NCI-H2107 (cell line): ENCODE results near the gene ANKRD52.
A peak's percentile ranks its signal among the peaks of the same experiment; 100 is the strongest.
"Not testable (repeated sequence)": the region's sequence is repeated elsewhere in the genome, so short reads cannot be mapped to it uniquely, and the experiment has no call there.

Experiments
- DNase-seq: peaks from one replicate; lab custom pipeline; 2025; lab: John Stamatoyannopoulos, UW

Gene ANKRD52

DNA sequence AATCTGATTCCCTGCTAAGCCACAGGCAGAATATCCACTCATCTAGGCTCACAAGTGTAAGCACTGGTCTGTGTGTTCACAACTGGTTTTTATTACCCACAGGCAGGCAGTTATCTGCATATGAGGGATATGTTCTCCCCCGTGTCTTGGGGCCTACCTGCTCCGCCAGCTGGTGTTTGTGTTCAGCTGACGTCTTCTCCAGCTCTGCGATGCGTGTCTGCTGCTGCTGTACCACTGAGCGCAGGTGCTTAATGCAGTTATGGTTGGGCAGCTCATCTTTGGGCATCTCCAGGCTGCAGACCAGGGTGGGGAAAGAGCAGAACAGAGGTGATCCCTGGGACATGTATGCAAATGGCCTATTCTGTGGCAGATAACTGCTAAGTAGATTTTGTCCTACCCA lies 50.2 kb downstream of the ANKRD52 start:
- no peak for DNase-seq

- DNase-seq, result no peak
Measured at GRCh38 chr12:56206452-56207166, 51.6 kb downstream of the ANKRD52 start.

DNA sequence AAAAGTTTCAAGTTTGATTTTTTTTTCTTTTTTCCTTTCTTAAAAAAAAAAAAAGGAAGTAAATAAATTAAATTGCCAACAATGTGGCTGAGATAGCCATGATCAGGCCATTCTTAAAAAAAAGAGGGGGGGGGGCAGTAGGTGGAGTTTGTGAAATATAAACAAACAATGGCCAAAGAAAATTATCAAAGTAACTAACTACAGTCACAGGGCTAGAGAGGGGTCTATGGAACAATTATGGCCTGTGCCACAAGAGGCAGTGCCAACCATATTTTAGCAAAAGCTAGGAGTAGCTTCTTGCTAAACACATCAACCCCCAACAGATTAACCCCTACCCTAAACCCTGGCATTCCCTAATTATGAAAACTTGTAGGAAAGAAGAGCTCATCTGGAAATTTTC lies 52.7 kb downstream of the ANKRD52 start:
- DNase-seq, result no peak

GRCh38 chr12:56204275-56204674 lies 53.9 kb downstream of the ANKRD52 start:
- no peak for DNase-seq

- no peak for DNase-seq
Measured at GRCh38 chr12:56202838-56203237, 55.3 kb downstream of the ANKRD52 start.

DNA sequence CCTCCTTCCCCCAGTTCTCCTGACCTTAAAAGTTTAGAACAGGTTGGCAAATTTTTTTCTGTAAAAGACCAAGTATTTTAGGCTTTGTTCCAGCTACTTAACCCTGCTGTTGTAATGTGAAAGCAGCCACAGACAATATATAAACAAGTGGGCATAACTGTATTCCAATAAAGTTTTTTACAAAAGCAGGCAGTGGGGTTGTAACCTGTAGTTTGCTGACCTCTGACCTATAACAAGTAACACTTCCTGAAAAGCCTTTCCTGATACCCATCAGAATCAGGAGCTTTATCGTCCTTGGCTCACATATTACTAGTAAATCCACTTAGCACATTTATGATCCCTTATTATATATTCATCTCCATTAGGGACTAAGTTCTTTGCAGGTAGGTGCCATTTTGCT lies 55.8 kb downstream of the ANKRD52 start:
- no peak for DNase-seq

DNA sequence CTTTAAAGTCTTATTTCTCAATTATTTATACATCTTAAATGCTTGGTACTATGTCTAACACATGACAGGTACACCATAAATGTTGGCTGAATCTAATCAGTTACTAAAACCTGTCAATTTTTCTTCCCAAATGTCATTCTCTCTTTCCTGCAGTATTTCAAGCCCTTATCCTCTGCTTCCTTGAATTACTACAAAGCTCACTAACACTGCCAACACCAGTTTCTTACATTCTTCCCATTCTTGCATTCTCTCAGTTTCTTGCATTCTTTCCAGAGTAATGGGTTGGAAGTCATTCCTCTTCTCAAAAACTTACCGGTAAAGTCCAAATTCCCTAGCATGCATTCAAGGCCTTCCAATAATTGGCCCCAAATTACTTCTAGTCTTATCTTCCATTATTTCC lies 59.3 kb downstream of the ANKRD52 start:
- DNase-seq, result no peak

DNA sequence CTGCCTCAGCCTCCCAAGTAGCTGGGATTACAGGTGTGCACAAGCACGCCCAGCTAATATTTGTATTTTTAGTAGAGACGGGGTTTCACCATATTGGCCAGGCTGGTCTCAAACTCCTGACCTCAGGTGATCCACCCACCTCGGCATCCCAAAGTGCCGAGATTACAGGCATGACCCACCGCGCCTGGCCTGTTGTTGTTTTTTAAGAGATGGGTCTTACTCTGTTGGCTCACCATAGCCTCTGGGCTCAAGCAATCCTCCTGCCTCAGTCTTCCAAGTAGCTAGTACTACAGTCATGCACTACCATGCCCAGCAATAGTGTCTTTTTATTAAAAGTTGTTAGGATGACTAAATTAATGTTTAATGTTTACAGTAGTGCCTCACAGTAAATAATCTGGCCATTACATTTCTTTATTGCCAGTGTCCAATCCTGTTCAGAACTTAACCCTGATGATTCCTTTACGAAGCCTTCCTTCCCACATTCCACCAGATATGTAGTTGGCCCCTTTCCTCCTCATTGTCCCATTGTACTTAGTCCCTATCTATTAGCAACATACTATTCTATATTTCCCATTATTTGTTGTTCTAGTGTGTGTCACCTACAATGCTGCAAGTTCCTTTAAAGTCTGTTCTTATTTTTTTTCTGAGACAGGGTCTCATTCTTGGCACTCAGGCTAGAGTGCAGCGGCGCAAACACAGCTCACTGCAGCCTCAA lies 60.1 kb downstream of the ANKRD52 start:
- DNase-seq, result no peak

- not testable (repeated sequence) for DNase-seq
Measured at GRCh38 chr12:56196818-56197550, 61.2 kb downstream of the ANKRD52 start.

DNA sequence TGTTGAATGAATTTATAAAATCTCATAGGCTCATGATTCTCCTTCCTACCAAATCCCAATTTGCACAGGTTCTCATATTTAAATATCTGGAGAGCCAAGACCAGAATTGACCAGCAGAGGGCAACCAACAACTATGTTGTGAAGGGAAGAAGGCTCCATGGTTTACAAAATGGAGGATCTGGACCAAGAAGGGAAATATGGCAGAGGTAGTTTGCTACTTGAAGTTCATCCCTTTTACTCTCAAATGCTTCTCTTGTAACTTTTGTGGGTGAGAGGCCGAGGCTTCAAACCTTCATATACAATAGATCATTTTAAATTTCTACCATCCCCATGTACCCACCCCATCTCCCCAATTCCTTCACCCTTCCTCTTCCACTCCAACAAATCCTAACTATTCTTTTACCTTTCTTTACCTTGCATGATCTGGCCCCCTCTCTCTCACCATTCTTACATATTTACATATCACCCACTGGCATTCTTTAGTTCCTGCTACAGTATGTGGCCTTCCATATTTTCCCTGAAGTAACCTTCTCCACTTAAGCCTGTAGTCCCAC lies 65.1 kb downstream of the ANKRD52 start:
- DNase-seq, result peak; percentile 79

GRCh38 chr12:56192582-56192981 lies 65.6 kb downstream of the ANKRD52 start:
- DNase-seq, result no peak

- DNase-seq, result no peak
Measured at GRCh38 chr12:56190695-56191155, 67.5 kb downstream of the ANKRD52 start.

GRCh38 chr12:56189918-56190694 lies 68.1 kb downstream of the ANKRD52 start:
- DNase-seq, result peak; percentile 83

GRCh38 chr12:56189099-56189917 lies 68.9 kb downstream of the ANKRD52 start, which contains the start of gene SMARCC2:
Gene SMARCC2, minus strand, starts transcription at chr12:56189483. Its CDS starts 22 bp downstream, at chr12:56189461.
- DNase-seq, result peak; percentile 89

DNA sequence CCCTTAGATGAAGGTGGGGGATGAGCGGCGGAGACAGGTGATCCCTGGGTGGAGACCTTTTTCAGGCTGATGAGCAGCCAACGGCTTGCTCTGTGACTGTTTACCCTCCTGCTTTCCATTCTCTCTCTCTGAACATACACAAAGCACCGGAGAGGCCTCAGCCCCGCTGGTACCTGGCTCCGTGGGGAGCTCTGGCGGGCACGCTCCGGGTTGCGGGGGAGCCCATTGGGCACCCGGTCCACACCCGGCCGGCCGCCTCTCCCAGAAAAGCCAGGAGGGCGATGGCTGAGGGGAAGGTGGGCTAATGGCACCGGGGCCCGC lies 69.4 kb downstream of the ANKRD52 start:
- no peak for DNase-seq

DNA sequence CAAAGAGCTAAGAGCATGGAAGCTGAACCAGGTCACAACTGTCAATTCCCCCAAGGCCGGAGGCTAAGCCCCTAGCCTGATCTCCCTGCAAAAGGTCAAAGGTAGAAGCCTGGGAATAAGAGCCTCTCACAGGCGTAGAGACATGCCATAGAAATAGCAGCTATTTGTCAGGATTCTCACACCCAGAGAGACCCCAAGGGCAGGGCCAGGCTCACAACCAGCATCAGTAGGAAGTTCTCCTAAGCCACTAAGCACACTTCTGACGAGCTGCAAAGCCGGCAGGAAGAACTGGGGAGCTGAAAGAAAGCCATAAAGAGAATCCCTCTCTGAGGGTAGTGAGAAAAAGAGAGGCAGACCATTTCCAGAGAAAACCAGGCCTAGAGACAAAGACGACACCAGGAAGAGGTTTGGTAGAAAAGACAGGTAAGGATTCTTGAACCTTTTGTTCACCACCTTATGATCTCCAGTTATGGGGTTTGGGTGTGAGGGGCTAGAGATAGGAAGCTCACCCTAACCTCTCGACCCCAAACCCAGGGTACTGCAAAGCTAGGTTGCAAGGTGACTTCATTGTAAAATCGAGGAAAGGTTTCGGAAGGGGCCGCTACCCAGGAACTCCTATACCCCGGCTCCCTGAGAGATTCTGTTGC lies 69.9 kb downstream of the ANKRD52 start:
- DNase-seq, result no peak
